Activated CD4-positive, alpha-beta memory T cell treated with anti-CD3 and anti-CD28 coated beads, Interleukin-2, amount 10 ng/mL, durations not matched to agents 7 days and 5 days (primary cell): Measurements from ENCODE around the gene RIPOR3. TPM values are rescaled to one million over a fixed set of nuclear protein-coding genes. Genes with fewer than 3 reads are reported as not detected.
"Not testable (repeated sequence)": the region's sequence is repeated elsewhere in the genome, so short reads cannot be mapped to it uniquely, and the experiment has no call there.

Experiments
- CTCF ChIA-PET: fragments of 350-600 bp; sonication (Branson Sonifier 250); formaldehyde crosslinking; loops from one replicate; lab custom pipeline; 2021; ENCODE audit warnings: antibody characterized with exemption, inconsistent platforms; lab: Charles Lee
- POLR2A ChIA-PET: fragments of 350-600 bp; sonication (Branson Sonifier 250); formaldehyde crosslinking; loops from one replicate; lab custom pipeline; 2021; ENCODE audit warnings: antibody characterized with exemption; lab: Charles Lee
- DNase-seq: peaks from one replicate; pipeline ENCODE4 v3.0.0-alpha.2; 2020
- H3K27ac Mint-ChIP-seq: one replicate; pipeline ENCODE4 v1.8.0; 2021; ENCODE audit warnings: mild to moderate bottlenecking, mixed read lengths
- H3K27me3 Mint-ChIP-seq: one replicate; pipeline ENCODE4 v1.8.0; 2021; ENCODE audit warnings: mixed read lengths
- H3K36me3 Mint-ChIP-seq: one replicate; pipeline ENCODE4 v1.8.0; 2021; ENCODE audit warnings: low read depth, mixed read lengths
- H3K4me1 Mint-ChIP-seq: one replicate; pipeline ENCODE4 v1.8.0; 2021; ENCODE audit warnings: mixed read lengths
- H3K4me3 Mint-ChIP-seq: one replicate; pipeline ENCODE4 v1.8.0; 2021; ENCODE audit warnings: mild to moderate bottlenecking, mixed read lengths
- H3K9me3 Mint-ChIP-seq: one replicate; pipeline ENCODE4 v1.8.0; 2021; ENCODE audit warnings: mixed read lengths
- total RNA-seq, 2 experiments: library from RNA; stranded (reverse); gene quantifications; one replicate each; pipeline ENCODE4 v1.2.3, GENCODE V29; 2021

The RIPOR3 gene
- total RNA-seq, 2 experiments from 2014 or later, result not detected

- no peaks in the 10 kb centered on the region for H3K4me1 Mint-ChIP-seq
- no peak for DNase-seq
- no peaks in the 10 kb centered on the region for H3K36me3 Mint-ChIP-seq
- peaks cover 2% of the 10 kb centered on the region for H3K27me3 Mint-ChIP-seq
- H3K27ac Mint-ChIP-seq, result no peak overlapping the region
- ChIA-PET CTCF (no interaction called here), POLR2A (interaction anchor here (0.6 kb wide), 1 partner anchor 10 kb away, joined by 3 read pairs; the partner anchor contains the start of gene PARD6B)
- no peak overlapping the region for H3K4me3 Mint-ChIP-seq
- no peaks in the 10 kb centered on the region for H3K9me3 Mint-ChIP-seq
These were observed 30.5 kb upstream of the RIPOR3 start for GRCh38 chr20:50721881-50722281.

DNA sequence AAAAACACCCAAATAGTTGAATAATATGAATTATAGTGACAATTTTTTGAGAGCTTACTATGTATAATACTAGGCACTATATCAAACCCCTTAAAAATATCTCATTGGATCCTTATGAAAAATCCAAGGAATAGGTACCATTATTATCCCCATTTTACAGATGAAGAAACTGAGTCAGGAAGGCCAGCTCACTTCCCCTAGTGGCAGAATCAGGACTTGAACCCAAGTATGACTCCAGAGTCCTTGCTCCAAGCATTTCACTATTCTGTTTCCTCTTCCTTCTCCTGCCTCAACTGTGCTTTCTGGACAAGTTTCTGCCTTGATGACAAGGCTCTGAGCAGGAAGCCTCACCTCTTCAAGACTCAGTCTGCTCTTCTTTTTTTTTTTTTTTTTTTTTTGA is 29.2 kb upstream of the RIPOR3 start:
- Mint-ChIP-seq H3K27me3 (peaks cover 4% of the 10 kb centered on the region), H3K4me1 (no peaks in the 10 kb centered on the region), H3K4me3 (no peak overlapping the region), H3K27ac (no peak overlapping the region), H3K36me3 (no peaks in the 10 kb centered on the region), H3K9me3 (no peaks in the 10 kb centered on the region)
- POLR2A ChIA-PET, result no interaction called here
- CTCF ChIA-PET, result interaction anchor here (0.5 to 0.6 kb wide), 2 partner anchors 98 to 297 kb away, joined by 3 read pairs; no protein-coding TSS in a partner anchor
- DNase-seq, result no peak

DNA sequence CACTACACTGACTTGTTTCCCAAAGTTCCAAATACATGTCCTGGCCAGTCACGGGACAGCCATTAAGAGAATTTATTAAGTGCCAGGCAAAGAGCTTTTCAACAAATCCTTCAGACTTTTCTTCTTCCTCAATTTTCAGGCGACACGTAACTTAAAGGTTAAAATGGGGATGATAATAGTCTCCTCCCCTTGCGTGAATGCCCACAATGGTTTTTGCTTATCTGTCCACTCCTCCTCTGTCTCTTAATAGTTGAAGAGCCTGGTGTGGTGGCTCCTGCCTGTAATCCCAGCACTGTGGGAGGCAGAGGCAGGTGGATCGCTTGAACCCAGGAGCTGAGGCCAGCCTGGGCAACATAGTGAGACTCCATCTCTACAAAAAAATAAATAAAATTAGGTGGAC is 28.7 kb upstream of the RIPOR3 start:
- H3K27me3 Mint-ChIP-seq, result peaks cover 6% of the 10 kb centered on the region
- H3K4me1 Mint-ChIP-seq, result no peaks in the 10 kb centered on the region
- no peak overlapping the region for H3K4me3 Mint-ChIP-seq
- CTCF ChIA-PET, result interaction anchor here (0.5 kb wide), 1 partner anchor 97 kb away, joined by 3 read pairs; no protein-coding TSS in a partner anchor
- H3K27ac Mint-ChIP-seq, result no peak overlapping the region
- no peaks in the 10 kb centered on the region for H3K36me3 Mint-ChIP-seq
- H3K9me3 Mint-ChIP-seq, result no peaks in the 10 kb centered on the region
- DNase-seq, result no peak
- POLR2A ChIA-PET, result no interaction called here

DNA sequence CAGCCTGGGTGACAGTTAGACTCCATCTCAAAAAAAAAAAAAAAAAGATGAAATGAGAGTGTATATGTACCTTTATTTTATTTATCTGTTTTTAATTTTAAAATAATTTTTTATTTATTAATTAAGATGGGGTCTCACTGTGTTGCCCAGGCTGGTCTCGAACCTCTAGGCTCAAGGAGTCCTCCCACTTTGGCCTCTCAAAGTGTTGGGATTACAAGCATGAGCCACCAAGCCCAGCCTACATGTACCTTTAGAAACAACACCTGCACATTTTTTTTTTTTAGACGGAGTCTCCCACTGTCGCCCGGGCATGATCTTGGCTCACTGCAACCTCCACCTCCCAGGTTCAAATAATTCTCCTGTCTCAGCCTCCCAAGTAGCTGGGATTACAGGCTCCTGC is 28.0 kb upstream of the RIPOR3 start:
- Mint-ChIP-seq H3K36me3 (no peaks in the 10 kb centered on the region), H3K4me1 (no peaks in the 10 kb centered on the region), H3K9me3 (no peaks in the 10 kb centered on the region), H3K27me3 (peaks cover 6% of the 10 kb centered on the region), H3K27ac (no peak overlapping the region), H3K4me3 (no peak overlapping the region)
- CTCF ChIA-PET, result no interaction called here
- no peak for DNase-seq
- POLR2A ChIA-PET, result no interaction called here

DNA sequence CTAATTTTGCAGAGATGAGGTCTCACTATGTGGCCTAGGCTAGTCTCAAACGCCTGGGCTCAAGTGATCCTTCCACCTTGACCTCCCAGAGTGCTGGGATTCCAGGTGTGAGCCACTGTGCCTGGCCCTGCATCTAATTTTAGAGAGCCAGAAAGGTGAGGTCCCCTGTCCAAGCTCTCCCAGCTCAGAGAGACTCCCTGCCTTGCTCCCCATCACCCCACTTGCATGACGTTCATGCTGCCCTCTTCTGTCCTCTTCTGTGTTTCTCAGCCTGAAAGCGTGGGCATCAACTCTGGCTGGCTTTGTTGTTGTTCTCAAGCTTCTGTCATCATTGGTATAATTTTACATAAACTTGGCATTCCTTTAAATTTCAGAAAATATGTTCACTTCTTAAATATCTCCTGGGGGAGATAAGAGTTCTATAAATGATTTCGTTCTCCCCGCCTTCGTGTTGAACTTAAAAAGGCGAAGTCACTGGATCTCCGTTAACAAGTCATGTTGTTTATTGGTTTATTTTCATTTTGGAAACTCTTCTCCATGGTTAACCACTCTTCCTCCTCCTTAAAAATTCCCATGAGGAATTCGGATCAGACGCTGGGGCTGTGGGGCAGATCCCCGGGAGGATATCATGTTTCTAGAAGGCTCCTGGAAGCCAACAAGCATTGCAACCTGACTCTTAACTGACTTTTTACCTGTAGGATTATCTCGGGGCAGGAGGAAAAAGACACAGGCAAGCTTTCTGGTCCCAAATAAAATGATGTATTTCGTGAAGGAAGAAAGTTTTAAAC is 26.8 kb upstream of the RIPOR3 start:
- no peaks in the 10 kb centered on the region for H3K4me1 Mint-ChIP-seq
- ChIA-PET CTCF (interaction anchor here (0.9 to 1.4 kb wide), 2 partner anchors 22 to 73 kb away, joined by 3 read pairs; no protein-coding TSS in a partner anchor), POLR2A (no interaction called here)
- H3K9me3 Mint-ChIP-seq, result no peaks in the 10 kb centered on the region
- no peak overlapping the region for H3K4me3 Mint-ChIP-seq
- no peak overlapping the region for H3K27ac Mint-ChIP-seq
- H3K27me3 Mint-ChIP-seq, result peaks cover 13% of the 10 kb centered on the region
- H3K36me3 Mint-ChIP-seq, result no peaks in the 10 kb centered on the region
- no peak for DNase-seq

DNA sequence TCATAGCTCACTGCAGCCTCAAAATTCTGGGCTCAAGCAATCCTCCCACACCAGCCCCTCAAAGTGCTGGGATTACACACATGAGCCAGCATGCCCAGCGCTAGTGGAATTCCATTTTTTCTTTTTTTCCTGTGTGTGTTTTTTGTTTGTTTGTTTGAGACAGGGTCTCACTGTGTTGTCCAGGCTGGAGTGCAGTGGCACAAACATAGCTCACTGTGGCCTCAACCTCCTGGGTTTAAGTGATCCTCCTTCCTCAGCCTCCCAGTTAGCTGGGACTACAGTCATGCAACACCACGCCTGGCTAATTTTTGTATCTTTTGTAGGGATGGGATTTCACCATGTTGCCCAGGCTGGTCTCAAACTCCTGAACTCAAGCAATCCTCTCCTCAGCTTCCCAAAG is 26.0 kb upstream of the RIPOR3 start:
- POLR2A ChIA-PET, result no interaction called here

DNA sequence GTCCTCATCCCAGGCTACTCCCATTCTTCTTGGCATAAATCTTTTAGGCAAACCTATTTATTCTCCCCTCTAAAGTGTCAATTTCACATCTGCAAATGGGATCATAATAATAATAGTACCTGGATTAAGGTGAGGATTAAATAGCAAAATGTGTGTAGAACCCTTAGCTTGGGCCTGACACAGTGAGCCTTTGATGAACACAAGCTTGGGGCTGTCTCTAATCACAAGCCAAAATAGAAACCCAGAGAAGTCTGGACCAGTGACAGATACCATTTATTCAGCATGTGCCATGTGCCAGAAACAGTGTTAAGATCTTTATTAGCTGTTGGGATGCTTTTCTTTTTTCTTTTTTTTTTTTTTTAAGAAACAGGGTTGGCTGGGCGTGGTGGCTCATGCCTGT is 25.2 kb upstream of the RIPOR3 start:
- ChIA-PET CTCF (no interaction called here), POLR2A (no interaction called here)
- H3K27me3 Mint-ChIP-seq, result peaks cover 14% of the 10 kb centered on the region
- H3K36me3 Mint-ChIP-seq, result no peaks in the 10 kb centered on the region
- no peaks in the 10 kb centered on the region for H3K4me1 Mint-ChIP-seq
- no peak overlapping the region for H3K27ac Mint-ChIP-seq
- H3K9me3 Mint-ChIP-seq, result no peaks in the 10 kb centered on the region
- no peak overlapping the region for H3K4me3 Mint-ChIP-seq
- no peak for DNase-seq

More for the DNA sequence above, 26.0 kb upstream of the RIPOR3 start:
- Mint-ChIP-seq H3K36me3 (no peaks in the 10 kb centered on the region), H3K4me3 (no peak overlapping the region), H3K9me3 (no peaks in the 10 kb centered on the region), H3K27me3 (peaks cover 14% of the 10 kb centered on the region), H3K27ac (no peak overlapping the region), H3K4me1 (no peaks in the 10 kb centered on the region)
- no peak for DNase-seq
- CTCF ChIA-PET, result interaction anchor here (0.6 to 1.4 kb wide), 3 partner anchors 21 to 83 kb away, joined by 3 to 4 read pairs (median 3); no protein-coding TSS in a partner anchor

- no peak for DNase-seq
- H3K4me3 Mint-ChIP-seq, result no peak overlapping the region
- H3K9me3 Mint-ChIP-seq, result no peaks in the 10 kb centered on the region
- H3K36me3 Mint-ChIP-seq, result no peaks in the 10 kb centered on the region
- ChIA-PET POLR2A (no interaction called here), CTCF (no interaction called here)
- H3K4me1 Mint-ChIP-seq, result no peaks in the 10 kb centered on the region
- H3K27ac Mint-ChIP-seq, result no peak overlapping the region
- peaks cover 19% of the 10 kb centered on the region for H3K27me3 Mint-ChIP-seq
These were observed 24.4 kb upstream of the RIPOR3 start for GRCh38 chr20:50715694-50716093.

GRCh38 chr20:50714426-50714825 is 23.1 kb upstream of the RIPOR3 start:
- H3K9me3 Mint-ChIP-seq, H3K4me1 Mint-ChIP-seq, H3K27ac Mint-ChIP-seq, CTCF ChIA-PET, H3K4me3 Mint-ChIP-seq, H3K36me3 Mint-ChIP-seq, POLR2A ChIA-PET, DNase-seq: not testable (repeated sequence)
- H3K27me3 Mint-ChIP-seq, result peaks cover 19% of the 10 kb centered on the region

- Mint-ChIP-seq H3K27ac (no peak overlapping the region), H3K9me3 (no peaks in the 10 kb centered on the region), H3K27me3 (peaks cover 19% of the 10 kb centered on the region), H3K4me1 (no peaks in the 10 kb centered on the region), H3K36me3 (no peaks in the 10 kb centered on the region), H3K4me3 (no peak overlapping the region)
- no peak for DNase-seq
- ChIA-PET POLR2A (no interaction called here), CTCF (no interaction called here)
These were observed 22.3 kb upstream of the RIPOR3 start for GRCh38 chr20:50713657-50714101.

DNA sequence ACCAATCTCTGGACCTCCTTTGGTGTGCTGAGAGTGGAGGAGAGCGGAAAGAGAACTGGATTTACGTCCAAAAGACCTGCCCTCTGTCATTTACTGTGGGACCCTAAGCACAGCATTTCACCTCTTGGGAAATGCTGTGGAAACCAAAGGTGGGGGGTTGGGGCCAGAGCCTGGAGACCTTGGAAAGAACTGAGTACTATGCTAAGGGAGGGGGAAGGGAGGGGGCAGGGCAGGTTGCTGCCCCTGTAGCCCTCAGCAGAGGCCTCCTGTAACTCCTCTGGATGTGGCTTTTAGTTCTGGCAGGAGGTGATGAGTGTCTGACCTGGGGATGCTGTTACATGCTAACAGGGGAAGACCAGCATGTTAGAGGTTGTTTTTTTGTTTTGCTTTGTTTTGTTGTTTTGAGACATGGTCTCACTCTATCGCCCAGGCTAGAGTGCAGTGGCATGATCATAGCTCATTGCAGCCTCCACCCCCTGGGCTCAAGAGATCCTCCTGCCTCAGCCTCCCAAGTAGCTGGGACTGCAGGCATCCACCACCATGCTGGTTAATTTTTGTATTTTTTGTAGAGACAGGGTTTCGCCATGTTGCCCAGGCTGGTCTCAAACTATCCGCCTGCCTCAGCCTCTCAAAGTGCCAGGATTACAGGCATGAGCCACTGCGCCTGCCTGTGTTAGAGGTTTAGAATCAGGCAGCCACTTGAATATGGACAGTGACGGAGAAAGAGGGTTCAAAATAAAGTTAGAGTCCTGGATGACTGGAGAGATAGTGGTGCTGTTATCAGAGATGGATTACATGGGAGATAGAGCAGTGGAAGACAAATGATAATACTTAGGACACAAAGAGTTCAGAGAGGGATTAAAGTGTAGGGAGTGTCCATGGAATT is 21.7 kb upstream of the RIPOR3 start:
- H3K9me3 Mint-ChIP-seq, result no peaks in the 10 kb centered on the region
- peaks cover 17% of the 10 kb centered on the region for H3K27me3 Mint-ChIP-seq
- no peaks in the 10 kb centered on the region for H3K4me1 Mint-ChIP-seq
- no peaks in the 10 kb centered on the region for H3K36me3 Mint-ChIP-seq
- H3K27ac Mint-ChIP-seq, result no peak overlapping the region
- ChIA-PET CTCF (no interaction called here), POLR2A (no interaction called here)
- no peak for DNase-seq
- no peak overlapping the region for H3K4me3 Mint-ChIP-seq

- CTCF ChIA-PET, result interaction anchor here (1.1 kb wide), 1 partner anchor 79 kb away, joined by 4 read pairs; no protein-coding TSS in a partner anchor
- Mint-ChIP-seq H3K4me1 (no peaks in the 10 kb centered on the region), H3K36me3 (no peaks in the 10 kb centered on the region), H3K27ac (no peak overlapping the region), H3K4me3 (no peak overlapping the region), H3K9me3 (no peaks in the 10 kb centered on the region), H3K27me3 (peaks cover 15% of the 10 kb centered on the region)
- no peak for DNase-seq
- POLR2A ChIA-PET, result no interaction called here
These were observed 19.9 kb upstream of the RIPOR3 start for GRCh38 chr20:50711113-50711825.
